Right forelimb (tissue), 1 donor: ENCODE measurements around the gene TIAL1.
"Not testable (repeated sequence)": the region's sequence is repeated elsewhere in the genome, so short reads cannot be mapped to it uniquely, and the experiment has no call there.

Source experiments
- DNase-seq: peaks from one replicate; pipeline ENCODE4 v3.0.0-alpha.2; 2018

The TIAL1 gene

GRCh38 chr10:119596537-119597404 is at the start of gene TIAL1:
TSS of gene TIAL1 (minus strand) at chr10:119596964. CDS start at chr10:119596465, 499 bp downstream.
- DNase-seq = peak; percentile 97

GRCh38 chr10:119644994-119645393 is 48.2 kb upstream of the TIAL1 start:
- DNase-seq = no peak

GRCh38 chr10:119644205-119644814 is 47.5 kb upstream of the TIAL1 start:
- DNase-seq = no peak

GRCh38 chr10:119643306-119644204 is 46.8 kb upstream of the TIAL1 start:
- DNase-seq = no peak

GRCh38 chr10:119642556-119643111 is 45.9 kb upstream of the TIAL1 start:
- no peak for DNase-seq

GRCh38 chr10:119640875-119641526 is 44.2 kb upstream of the TIAL1 start:
- DNase-seq = no peak

- no peak for DNase-seq
Measured at GRCh38 chr10:119640384-119640783, 43.6 kb upstream of the TIAL1 start.

GRCh38 chr10:119638982-119639381 is 42.2 kb upstream of the TIAL1 start:
- DNase-seq = no peak

- no peak for DNase-seq
Measured at GRCh38 chr10:119637631-119638030, 40.9 kb upstream of the TIAL1 start.

GRCh38 chr10:119634219-119634544 is 37.4 kb upstream of the TIAL1 start:
- no peak for DNase-seq

GRCh38 chr10:119633538-119634218 is 36.9 kb upstream of the TIAL1 start:
- no peak for DNase-seq

- no peak for DNase-seq
Measured at GRCh38 chr10:119630300-119630699, 33.5 kb upstream of the TIAL1 start.

GRCh38 chr10:119625570-119626280 is 29.0 kb upstream of the TIAL1 start:
- no peak for DNase-seq

- no peak for DNase-seq
Measured at GRCh38 chr10:119621078-119621384, 24.3 kb upstream of the TIAL1 start.

- DNase-seq = no peak
Measured at GRCh38 chr10:119620241-119621077, 23.7 kb upstream of the TIAL1 start.

GRCh38 chr10:119619811-119620210 is 23.0 kb upstream of the TIAL1 start:
- not testable (repeated sequence) for DNase-seq

- DNase-seq = no peak
Measured at GRCh38 chr10:119619215-119619614, 22.5 kb upstream of the TIAL1 start.

- DNase-seq = no peak
Measured at GRCh38 chr10:119616882-119617570, 20.3 kb upstream of the TIAL1 start.

GRCh38 chr10:119614686-119615085 is 17.9 kb upstream of the TIAL1 start:
- DNase-seq = no peak

- DNase-seq = no peak
Measured at GRCh38 chr10:119613741-119614140, 17.0 kb upstream of the TIAL1 start.
